ENCODE data around the gene DCAF10.
"Not testable (repeated sequence)": the region's sequence is repeated elsewhere in the genome, so short reads cannot be mapped to it uniquely, and the experiment has no call there.

Gene DCAF10

GRCh38 chr9:37870081-37870798 lies 69.6 kb downstream of the DCAF10 start:
- no peak for DNase-seq
- no peak for ATAC-seq

- DNase-seq (no peak), ATAC-seq (no peak)
Observed at GRCh38 chr9:37870799-37871176, 70.2 kb downstream of the DCAF10 start.

GRCh38 chr9:37873955-37874354 lies 73.4 kb downstream of the DCAF10 start:
- ATAC-seq (no peak), DNase-seq (no peak)

GRCh38 chr9:37876376-37876775 lies 75.8 kb downstream of the DCAF10 start:
- ATAC-seq = no peak
- DNase-seq = no peak

GRCh38 chr9:37880916-37881479 lies 80.4 kb downstream of the DCAF10 start:
- DNase-seq = no peak
- no peak for ATAC-seq

- not testable (repeated sequence) for ATAC-seq, DNase-seq
Observed at GRCh38 chr9:37887977-37888583, 87.5 kb downstream of the DCAF10 start.

- no peak for DNase-seq
Observed at GRCh38 chr9:37889536-37889935, 88.9 kb downstream of the DCAF10 start.

GRCh38 chr9:37891042-37891441 lies 90.4 kb downstream of the DCAF10 start:
- DNase-seq, ATAC-seq: not testable (repeated sequence)

More at GRCh38 chr9:37889536-37889935, 88.9 kb downstream of the DCAF10 start:
- ATAC-seq = no peak

- no peak for ATAC-seq
- no peak for DNase-seq
Observed at GRCh38 chr9:37892063-37892462, 91.5 kb downstream of the DCAF10 start.

GRCh38 chr9:37897665-37898064 lies 97.1 kb downstream of the DCAF10 start:
- DNase-seq (no peak), ATAC-seq (no peak)

- ATAC-seq (no peak), DNase-seq (no peak)
Observed at GRCh38 chr9:37899041-37899440, 98.4 kb downstream of the DCAF10 start.

- ATAC-seq (no peak), DNase-seq (no peak)
Observed at GRCh38 chr9:37902131-37902530, 101.5 kb downstream of the DCAF10 start.

- DNase-seq (no peak), ATAC-seq (no peak)
Observed at GRCh38 chr9:37902796-37903646, 102.4 kb downstream of the DCAF10 start.

GRCh38 chr9:37903647-37904444 lies 103.2 kb downstream of the DCAF10 start, which contains the start of gene SLC25A51:
Gene SLC25A51, minus strand, starts transcription at chr9:37904127. Its CDS starts 15,577 bp downstream, at chr9:37888550.
- DNase-seq (peak; percentile 96), ATAC-seq (peak; percentile 85)

- no peak for ATAC-seq
- no peak for DNase-seq
Observed at GRCh38 chr9:37904445-37905130, 104.0 kb downstream of the DCAF10 start.

- DNase-seq (no peak), ATAC-seq (no peak)
Observed at GRCh38 chr9:37905131-37905505, 104.5 kb downstream of the DCAF10 start.

GRCh38 chr9:37905776-37906175 lies 105.2 kb downstream of the DCAF10 start:
- no peak for ATAC-seq
- DNase-seq = no peak

- ATAC-seq (no peak), DNase-seq (no peak)
Observed at GRCh38 chr9:37906312-37907239, 106.0 kb downstream of the DCAF10 start.

GRCh38 chr9:37908283-37908682 lies 107.7 kb downstream of the DCAF10 start:
- DNase-seq (no peak), ATAC-seq (no peak)

- DNase-seq (no peak), ATAC-seq (no peak)
Observed at GRCh38 chr9:37908698-37909186, 108.1 kb downstream of the DCAF10 start.
